Activated naive CD8-positive, alpha-beta T cell (primary cell): ENCODE results near the gene FAM120A.

Experiments used
- H3K27ac Mint-ChIP-seq: one replicate; pipeline ENCODE4 v1.8.0; 2021; ENCODE audit warnings: mixed read lengths
- H3K27me3 Mint-ChIP-seq: one replicate; pipeline ENCODE4 v1.8.0; 2021; ENCODE audit warnings: mixed read lengths
- H3K36me3 Mint-ChIP-seq: one replicate; pipeline ENCODE4 v1.8.0; 2021; ENCODE audit warnings: mixed read lengths
- H3K4me1 Mint-ChIP-seq: one replicate; pipeline ENCODE4 v1.8.0; 2021; ENCODE audit warnings: low read depth, mixed read lengths
- H3K4me3 Mint-ChIP-seq: one replicate; pipeline ENCODE4 v1.8.0; 2021; ENCODE audit warnings: mild to moderate bottlenecking, mixed read lengths
- H3K9me3 Mint-ChIP-seq: one replicate; pipeline ENCODE4 v1.8.0; 2021; ENCODE audit warnings: low read depth, mixed read lengths

FAM120A gene

GRCh38 chr9:93475856-93476255, 24.4 kb downstream of the FAM120A start:
- Mint-ChIP-seq H3K27ac (no peak overlapping the region), H3K4me1 (peaks cover 41% of the 10 kb centered on the region), H3K36me3 (peaks cover 17% of the 10 kb centered on the region), H3K27me3 (no peaks in the 10 kb centered on the region), H3K9me3 (no peaks in the 10 kb centered on the region), H3K4me3 (no peak overlapping the region)

- Mint-ChIP-seq H3K36me3 (peaks cover 12% of the 10 kb centered on the region), H3K27me3 (no peaks in the 10 kb centered on the region), H3K27ac (peak overlapping the region; percentile 30), H3K4me1 (peaks cover 44% of the 10 kb centered on the region), H3K4me3 (no peak overlapping the region), H3K9me3 (no peaks in the 10 kb centered on the region)
Measured at GRCh38 chr9:93476924-93477323, 25.4 kb downstream of the FAM120A start.

GRCh38 chr9:93477397-93477796, 25.9 kb downstream of the FAM120A start:
- peaks cover 13% of the 10 kb centered on the region for H3K36me3 Mint-ChIP-seq
- no peaks in the 10 kb centered on the region for H3K27me3 Mint-ChIP-seq
- H3K4me3 Mint-ChIP-seq: no peak overlapping the region
- peaks cover 44% of the 10 kb centered on the region for H3K4me1 Mint-ChIP-seq
- H3K9me3 Mint-ChIP-seq: no peaks in the 10 kb centered on the region
- H3K27ac Mint-ChIP-seq: no peak overlapping the region

GRCh38 chr9:93479726-93480125, 28.2 kb downstream of the FAM120A start:
- peaks cover 10% of the 10 kb centered on the region for H3K36me3 Mint-ChIP-seq
- no peak overlapping the region for H3K4me3 Mint-ChIP-seq
- H3K4me1 Mint-ChIP-seq: peaks cover 43% of the 10 kb centered on the region
- no peak overlapping the region for H3K27ac Mint-ChIP-seq
- no peaks in the 10 kb centered on the region for H3K9me3 Mint-ChIP-seq
- no peaks in the 10 kb centered on the region for H3K27me3 Mint-ChIP-seq

- peaks cover 12% of the 10 kb centered on the region for H3K36me3 Mint-ChIP-seq
- H3K4me1 Mint-ChIP-seq: peaks cover 42% of the 10 kb centered on the region
- H3K9me3 Mint-ChIP-seq: no peaks in the 10 kb centered on the region
- no peaks in the 10 kb centered on the region for H3K27me3 Mint-ChIP-seq
- H3K27ac Mint-ChIP-seq: no peak overlapping the region
- no peak overlapping the region for H3K4me3 Mint-ChIP-seq
Measured at GRCh38 chr9:93480262-93480661, 28.8 kb downstream of the FAM120A start.

GRCh38 chr9:93480728-93481324, 29.3 kb downstream of the FAM120A start:
- peaks cover 12% of the 10 kb centered on the region for H3K36me3 Mint-ChIP-seq
- no peak overlapping the region for H3K27ac Mint-ChIP-seq
- no peaks in the 10 kb centered on the region for H3K27me3 Mint-ChIP-seq
- no peaks in the 10 kb centered on the region for H3K9me3 Mint-ChIP-seq
- no peak overlapping the region for H3K4me3 Mint-ChIP-seq
- peaks cover 38% of the 10 kb centered on the region for H3K4me1 Mint-ChIP-seq

GRCh38 chr9:93483497-93483896, 32.0 kb downstream of the FAM120A start:
- Mint-ChIP-seq H3K36me3 (peaks cover 15% of the 10 kb centered on the region), H3K27me3 (no peaks in the 10 kb centered on the region), H3K9me3 (no peaks in the 10 kb centered on the region), H3K4me1 (peaks cover 38% of the 10 kb centered on the region), H3K4me3 (no peak overlapping the region), H3K27ac (no peak overlapping the region)

GRCh38 chr9:93486268-93486667, 34.8 kb downstream of the FAM120A start:
- H3K4me3 Mint-ChIP-seq: no peak overlapping the region
- no peaks in the 10 kb centered on the region for H3K27me3 Mint-ChIP-seq
- no peaks in the 10 kb centered on the region for H3K9me3 Mint-ChIP-seq
- H3K36me3 Mint-ChIP-seq: peaks cover 24% of the 10 kb centered on the region
- peaks cover 45% of the 10 kb centered on the region for H3K4me1 Mint-ChIP-seq
- no peak overlapping the region for H3K27ac Mint-ChIP-seq

- Mint-ChIP-seq H3K27ac (peak overlapping the region; percentile 2), H3K4me3 (no peak overlapping the region), H3K4me1 (peaks cover 39% of the 10 kb centered on the region), H3K27me3 (no peaks in the 10 kb centered on the region), H3K9me3 (no peaks in the 10 kb centered on the region), H3K36me3 (peaks cover 21% of the 10 kb centered on the region)
Measured at GRCh38 chr9:93488244-93488643, 36.8 kb downstream of the FAM120A start.

GRCh38 chr9:93491593-93492232, 40.2 kb downstream of the FAM120A start:
- no peaks in the 10 kb centered on the region for H3K27me3 Mint-ChIP-seq
- no peaks in the 10 kb centered on the region for H3K9me3 Mint-ChIP-seq
- peaks cover 45% of the 10 kb centered on the region for H3K4me1 Mint-ChIP-seq
- H3K36me3 Mint-ChIP-seq: peaks cover 25% of the 10 kb centered on the region
- no peak overlapping the region for H3K4me3 Mint-ChIP-seq
- no peak overlapping the region for H3K27ac Mint-ChIP-seq

- no peak overlapping the region for H3K4me3 Mint-ChIP-seq
- H3K4me1 Mint-ChIP-seq: peaks cover 42% of the 10 kb centered on the region
- H3K27me3 Mint-ChIP-seq: no peaks in the 10 kb centered on the region
- H3K27ac Mint-ChIP-seq: no peak overlapping the region
- peaks cover 25% of the 10 kb centered on the region for H3K36me3 Mint-ChIP-seq
- no peaks in the 10 kb centered on the region for H3K9me3 Mint-ChIP-seq
Measured at GRCh38 chr9:93492327-93492726, 40.8 kb downstream of the FAM120A start.

GRCh38 chr9:93493949-93494348, 42.5 kb downstream of the FAM120A start:
- Mint-ChIP-seq H3K9me3 (no peaks in the 10 kb centered on the region), H3K4me1 (peaks cover 34% of the 10 kb centered on the region), H3K27ac (no peak overlapping the region), H3K4me3 (no peak overlapping the region), H3K27me3 (no peaks in the 10 kb centered on the region), H3K36me3 (peaks cover 16% of the 10 kb centered on the region)

- H3K27ac Mint-ChIP-seq: no peak overlapping the region
- no peaks in the 10 kb centered on the region for H3K27me3 Mint-ChIP-seq
- H3K4me1 Mint-ChIP-seq: peaks cover 39% of the 10 kb centered on the region
- peaks cover 15% of the 10 kb centered on the region for H3K36me3 Mint-ChIP-seq
- no peak overlapping the region for H3K4me3 Mint-ChIP-seq
- H3K9me3 Mint-ChIP-seq: no peaks in the 10 kb centered on the region
Measured at GRCh38 chr9:93496285-93496684, 44.8 kb downstream of the FAM120A start.

GRCh38 chr9:93500571-93501298, 49.2 kb downstream of the FAM120A start:
- Mint-ChIP-seq H3K9me3 (no peaks in the 10 kb centered on the region), H3K4me1 (peaks cover 53% of the 10 kb centered on the region), H3K4me3 (peak overlapping the region; percentile 80), H3K27me3 (no peaks in the 10 kb centered on the region), H3K27ac (peak overlapping the region; percentile 24), H3K36me3 (peaks cover 17% of the 10 kb centered on the region)

- Mint-ChIP-seq H3K36me3 (peaks cover 17% of the 10 kb centered on the region), H3K9me3 (no peaks in the 10 kb centered on the region), H3K4me3 (peak overlapping the region; percentile 80), H3K27me3 (no peaks in the 10 kb centered on the region), H3K4me1 (peaks cover 55% of the 10 kb centered on the region), H3K27ac (peak overlapping the region; percentile 24)
Measured at GRCh38 chr9:93501406-93501805, 49.9 kb downstream of the FAM120A start.
